ENCODE data around the gene PSEN1. TPM values are rescaled to one million over a fixed set of nuclear protein-coding genes. Genes with fewer than 3 reads are reported as not detected.

Gene PSEN1
- total and polyA plus RNA-seq, 2 of the 8 experiments (the other 6 are each of a cell fraction or from before 2014, with no cell fraction given), result 10.1 to 38.7 TPM

- FAIRE-seq (no peak), DNase-seq (ENCODE audit: low read depth in 1 of 2, low spot score in 2 of 2) (no peak)
- Histone ChIP-seq H3K14ac (ENCODE audit: insufficient read length) (no peak overlapping the region), H3K4me3 (ENCODE audit: extremely low read depth in 1 of 4, insufficient read depth in 2 of 4, low read depth in 3 of 4, low read length in 4 of 4) (no peak overlapping the region), H2BK20ac (ENCODE audit: low read length) (no peak overlapping the region), H3K4ac (replicated peaks; ENCODE audit: insufficient read length, low read depth, low read length) (no peak overlapping the region), H4K91ac (replicated peaks; ENCODE audit: insufficient read length, low read length) (no peak overlapping the region), H3K23me2 (ENCODE audit: low read depth, low read length) (no peaks in the 10 kb centered on the region), H3K79me1 (ENCODE audit: low read depth, low read length) (no peaks in the 10 kb centered on the region), H3K56ac (replicated peaks; ENCODE audit: insufficient read length, low read depth, low read length) (no peak overlapping the region), H3K27ac (ENCODE audit: low read depth, low read length) (no peak overlapping the region), H3K4me2 (ENCODE audit: insufficient read depth in 1 of 2, low read depth in 2 of 2, low read length in 2 of 2) (no peak overlapping the region), H2BK12ac (ENCODE audit: low read depth, low read length) (no peak overlapping the region), H3K27me3 (replicated peaks in 1 of 4; ENCODE audit: control insufficient read depth in 3 of 4, extremely low read depth in 1 of 4, insufficient read depth in 3 of 4, low read length in 3 of 4) (no peaks in the 10 kb centered on the region), H2BK120ac (replicated peaks; ENCODE audit: low read depth, low read length) (no peak overlapping the region), H4K5ac (ENCODE audit: insufficient read length, low read depth, low read length) (no peak overlapping the region), H3K23ac (ENCODE audit: insufficient read length) (no peak overlapping the region), H2BK15ac (ENCODE audit: low read length) (no peak overlapping the region), H3K4me1 (replicated peaks in 1 of 4; ENCODE audit: control insufficient read depth in 3 of 4, insufficient read depth in 4 of 4, low read length in 3 of 4) (no peaks in the 10 kb centered on the region), H3K79me2 (ENCODE audit: control insufficient read depth in 1 of 2, insufficient read depth in 2 of 2, low read length in 2 of 2) (no peaks in the 10 kb centered on the region), H3K36me3 (ENCODE audit: control insufficient read depth in 2 of 4, insufficient read depth in 4 of 4, low read length in 3 of 4) (peaks cover 5 to 43% (median 17%) of the 10 kb centered on the region in 4 experiments; a peak in 7 of 8 replicates), H2BK5ac (ENCODE audit: low read depth, low read length) (no peak overlapping the region), H2AK5ac (ENCODE audit: low read depth, low read length) (no peak overlapping the region), H3K9ac (replicated peaks in 1 of 4; ENCODE audit: extremely low read depth in 1 of 4, low read depth in 3 of 4, low read length in 3 of 4) (no peak overlapping the region), H4K20me1 (replicated peaks in 1 of 2; ENCODE audit: control insufficient read depth in 1 of 2, insufficient read depth in 2 of 2, low read length in 2 of 2) (no peaks in the 10 kb centered on the region), H2AFZ (ENCODE audit: low read length) (no peak overlapping the region), H3K18ac (ENCODE audit: extremely low read depth, low read length) (no peak overlapping the region), H4K8ac (ENCODE audit: extremely low read depth, insufficient read depth, low read length) (no peak overlapping the region), H3K9me3 (ENCODE audit: insufficient read depth in 2 of 2, low read depth in 1 of 2, low read length in 1 of 2) (no peaks in the 10 kb centered on the region; a peak in 1 of 4 replicates)
- CTCF ChIA-PET (ENCODE audit: partially characterized antibody), result interaction anchor here (0.9 to 2.7 kb wide), 4 partner anchors 11 to 264 kb away, joined by 3 to 10 read pairs (median 6); no protein-coding TSS in a partner anchor
- TF ChIP-seq TAF1 (IDR thresholded peaks at IDR 0.05; ENCODE audit: low read depth, low read length), result no peak
- TF ChIP-seq USF2 (IDR thresholded peaks at IDR 0.05; ENCODE audit: low read length), result no peak
- TF ChIP-seq ATF2 (IDR thresholded peaks at IDR 0.05; ENCODE audit: low read length), result no peak
- TF ChIP-seq KDM4A (IDR thresholded peaks at IDR 0.05; ENCODE audit: low read depth, low read length, severe bottlenecking), result no peak
- TF ChIP-seq TAF7 (optimal IDR thresholded peaks at IDR 0.05; ENCODE audit: borderline replicate concordance, low read depth, low read length), result no peak
- no peak for TF ChIP-seq MAFK (IDR thresholded peaks at IDR 0.05; ENCODE audit: low read depth, low read length)
- no peak for TF ChIP-seq YY1 (IDR thresholded peaks at IDR 0.05; ENCODE audit: low read depth, low read length)
- no peak for TF ChIP-seq HDAC2 (IDR thresholded peaks at IDR 0.05; ENCODE audit: borderline replicate concordance in 1 of 2, low read depth in 2 of 2, low read length in 2 of 2)
- no peak for TF ChIP-seq ATF3 (IDR thresholded peaks at IDR 0.05; ENCODE audit: insufficient read depth, low read depth, low read length)
- 95% methylated on average over 8 of the region's 8 CpGs; no CpG with 5 or more reads in 1 of the 2 experiments for WGBS, 2 experiments (ENCODE audit: extremely low coverage in 1 of 2, insufficient coverage in 1 of 2, insufficient read length in 1 of 2, insufficient replicate concordance in 2 of 2, low coverage in 1 of 2, low lambda C conversion rate in 2 of 2, missing lambda C conversion rate in 1 of 2)
- POLR2A ChIA-PET (ENCODE audit: partially characterized antibody), result no interaction called here
Measured at GRCh38 chr14:73208846-73209245, 72.5 kb downstream of the PSEN1 start.

All from H1 (cell line).